ENCODE data around the gene ARHGAP26.
A peak's percentile ranks its signal among the peaks of the same experiment; 100 is the strongest.

The ARHGAP26 gene

DNA sequence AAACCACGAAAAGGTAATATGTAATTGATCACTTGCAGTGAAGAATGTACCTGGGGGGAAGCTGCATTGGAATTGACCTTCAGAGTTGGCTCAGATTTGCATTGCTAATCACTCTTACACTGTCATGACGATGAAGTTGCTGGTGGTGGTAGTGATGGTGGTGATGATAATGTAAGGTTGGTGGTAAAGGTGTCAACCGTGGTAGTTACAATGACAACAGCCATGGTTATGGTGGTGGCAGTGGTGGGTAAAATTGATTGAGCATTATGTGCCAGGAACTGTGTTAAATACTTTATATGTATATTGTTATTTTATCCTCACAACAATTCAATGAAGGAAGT, 350.9 kb downstream of the ARHGAP26 start:
- Histone ChIP-seq H3F3A (ENCODE audit: control insufficient read depth, insufficient read depth) (no peaks in the 10 kb centered on the region), H3K4me1 (ENCODE audit: control insufficient read depth, low read length) (peaks cover 8% of the 10 kb centered on the region), H3K27ac (ENCODE audit: low read depth, low read length) (no peak overlapping the region), H3K79me2 (ENCODE audit: control insufficient read depth, low read length) (no peaks in the 10 kb centered on the region), H3K27me3 (ENCODE audit: control insufficient read depth, low read length) (no peaks in the 10 kb centered on the region), H4K20me1 (ENCODE audit: control insufficient read depth, insufficient read depth, low read depth, low read length) (no peaks in the 10 kb centered on the region), H3K9me2 (replicated peaks; ENCODE audit: control insufficient read depth, low read length) (no peaks in the 10 kb centered on the region), H3K4me3 (ENCODE audit: low read length) (no peak overlapping the region), H3K9me3 (ENCODE audit: control insufficient read depth, insufficient read depth, low read length) (no peaks in the 10 kb centered on the region), H3K36me3 (ENCODE audit: control insufficient read depth, low read length) (no peaks in the 10 kb centered on the region), H3K4me2 (ENCODE audit: low read length) (no peak overlapping the region)
- TF ChIP-seq EZH2phosphoT487 (IDR thresholded peaks at IDR 0.05; ENCODE audit: borderline replicate concordance, low read length) = no peak
- TF ChIP-seq, protein P1, sequence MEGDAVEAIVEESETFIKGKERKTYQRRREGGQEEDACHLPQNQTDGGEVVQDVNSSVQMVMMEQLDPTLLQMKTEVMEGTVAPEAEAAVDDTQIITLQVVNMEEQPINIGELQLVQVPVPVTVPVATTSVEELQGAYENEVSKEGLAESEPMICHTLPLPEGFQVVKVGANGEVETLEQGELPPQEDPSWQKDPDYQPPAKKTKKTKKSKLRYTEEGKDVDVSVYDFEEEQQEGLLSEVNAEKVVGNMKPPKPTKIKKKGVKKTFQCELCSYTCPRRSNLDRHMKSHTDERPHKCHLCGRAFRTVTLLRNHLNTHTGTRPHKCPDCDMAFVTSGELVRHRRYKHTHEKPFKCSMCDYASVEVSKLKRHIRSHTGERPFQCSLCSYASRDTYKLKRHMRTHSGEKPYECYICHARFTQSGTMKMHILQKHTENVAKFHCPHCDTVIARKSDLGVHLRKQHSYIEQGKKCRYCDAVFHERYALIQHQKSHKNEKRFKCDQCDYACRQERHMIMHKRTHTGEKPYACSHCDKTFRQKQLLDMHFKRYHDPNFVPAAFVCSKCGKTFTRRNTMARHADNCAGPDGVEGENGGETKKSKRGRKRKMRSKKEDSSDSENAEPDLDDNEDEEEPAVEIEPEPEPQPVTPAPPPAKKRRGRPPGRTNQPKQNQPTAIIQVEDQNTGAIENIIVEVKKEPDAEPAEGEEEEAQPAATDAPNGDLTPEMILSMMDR (IDR thresholded peaks at IDR 0.05; ENCODE audit: low read depth, low read length, poor library complexity, severe bottlenecking) = no peak

DNA sequence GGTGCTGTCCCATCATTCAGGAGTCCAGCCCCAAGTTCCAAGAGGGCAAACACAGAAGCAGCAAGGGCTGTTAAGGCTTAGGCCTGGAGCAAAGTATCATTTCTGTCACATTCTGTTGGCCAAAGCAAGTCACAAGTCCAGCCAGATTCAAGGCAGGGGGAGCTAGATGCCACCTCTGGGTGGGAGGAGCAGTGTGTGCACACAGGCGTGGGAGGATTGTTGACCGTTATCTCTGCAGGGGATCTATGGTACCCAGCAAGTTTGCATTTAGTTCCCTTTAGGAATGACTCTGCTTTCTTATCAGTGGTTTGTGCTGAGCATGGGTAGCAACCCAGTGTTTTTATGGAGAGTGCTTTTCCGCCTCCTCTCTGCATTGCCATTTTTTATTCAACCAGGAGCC, 354.4 kb downstream of the ARHGAP26 start:
- Histone ChIP-seq H3K9me3 (ENCODE audit: control insufficient read depth, insufficient read depth, low read length) (no peaks in the 10 kb centered on the region), H3K27ac (ENCODE audit: low read depth, low read length) (no peak overlapping the region), H3K4me3 (ENCODE audit: low read length) (no peak overlapping the region), H3K27me3 (ENCODE audit: control insufficient read depth, low read length) (no peaks in the 10 kb centered on the region), H3F3A (ENCODE audit: control insufficient read depth, insufficient read depth) (no peaks in the 10 kb centered on the region), H4K20me1 (ENCODE audit: control insufficient read depth, insufficient read depth, low read depth, low read length) (no peaks in the 10 kb centered on the region), H3K4me2 (ENCODE audit: low read length) (no peak overlapping the region), H3K36me3 (ENCODE audit: control insufficient read depth, low read length) (no peaks in the 10 kb centered on the region), H3K79me2 (ENCODE audit: control insufficient read depth, low read length) (no peaks in the 10 kb centered on the region), H3K9me2 (replicated peaks; ENCODE audit: control insufficient read depth, low read length) (no peaks in the 10 kb centered on the region), H3K4me1 (ENCODE audit: control insufficient read depth, low read length) (peaks cover 10% of the 10 kb centered on the region)
- TF ChIP-seq, protein P1 (IDR thresholded peaks at IDR 0.05; ENCODE audit: low read depth, low read length, poor library complexity, severe bottlenecking) = no peak
- TF ChIP-seq EZH2phosphoT487 (IDR thresholded peaks at IDR 0.05; ENCODE audit: borderline replicate concordance, low read length) = no peak

DNA sequence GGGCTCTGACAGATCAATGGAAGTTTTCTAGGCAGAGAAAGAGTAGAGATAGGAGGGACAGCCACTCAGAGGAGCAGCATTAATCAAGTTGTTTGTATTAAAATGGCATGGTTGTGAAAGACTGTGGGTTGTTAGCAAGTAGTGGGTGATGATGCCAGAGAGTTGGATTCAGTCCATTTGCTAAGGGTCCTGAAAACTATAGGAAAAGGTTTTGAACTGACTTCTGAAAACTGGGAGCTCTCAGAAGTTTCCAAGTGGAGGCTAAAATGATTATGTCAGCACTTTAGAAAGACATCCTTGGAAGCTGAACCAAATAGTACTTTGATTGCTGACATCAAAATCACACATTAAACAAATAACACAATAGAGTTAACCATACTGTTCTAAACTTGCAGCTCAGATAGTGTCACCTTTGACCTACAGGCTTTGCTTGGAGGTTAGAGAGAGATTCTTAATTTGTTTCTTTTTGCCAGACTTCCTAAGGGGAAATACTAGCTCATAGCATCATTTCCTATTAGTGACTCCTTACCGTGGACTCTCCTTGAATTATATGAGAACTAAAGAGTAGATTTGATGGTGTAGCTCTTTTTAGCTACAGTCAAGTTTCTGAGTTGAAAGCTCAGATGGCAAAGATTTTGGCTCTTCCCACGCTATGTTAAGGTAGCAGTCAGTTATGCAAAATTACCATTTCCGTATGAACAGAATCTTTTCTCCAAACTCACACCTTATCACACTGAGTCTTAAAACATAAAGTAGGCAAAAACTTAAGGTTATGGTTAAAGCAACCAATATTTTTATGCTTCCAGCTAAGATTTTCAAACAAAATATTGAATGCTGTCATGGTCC, 356.2 kb downstream of the ARHGAP26 start:
- Histone ChIP-seq H3F3A (ENCODE audit: control insufficient read depth, insufficient read depth) (no peaks in the 10 kb centered on the region), H3K79me2 (ENCODE audit: control insufficient read depth, low read length) (no peaks in the 10 kb centered on the region), H3K27ac (ENCODE audit: low read depth, low read length) (no peak overlapping the region), H3K27me3 (ENCODE audit: control insufficient read depth, low read length) (no peaks in the 10 kb centered on the region), H3K36me3 (ENCODE audit: control insufficient read depth, low read length) (no peaks in the 10 kb centered on the region), H3K9me2 (replicated peaks; ENCODE audit: control insufficient read depth, low read length) (no peaks in the 10 kb centered on the region), H3K4me3 (ENCODE audit: low read length) (no peak overlapping the region), H3K4me1 (ENCODE audit: control insufficient read depth, low read length) (peaks cover 16% of the 10 kb centered on the region), H4K20me1 (ENCODE audit: control insufficient read depth, insufficient read depth, low read depth, low read length) (no peaks in the 10 kb centered on the region), H3K4me2 (ENCODE audit: low read length) (0 out of 2 replicates have a peak overlapping the region, but pooled peaks have one; percentile 20), H3K9me3 (ENCODE audit: control insufficient read depth, insufficient read depth, low read length) (no peaks in the 10 kb centered on the region)
- TF ChIP-seq EZH2phosphoT487 (IDR thresholded peaks at IDR 0.05; ENCODE audit: borderline replicate concordance, low read length) = no peak
- TF ChIP-seq, protein P1 (IDR thresholded peaks at IDR 0.05; ENCODE audit: low read depth, low read length, poor library complexity, severe bottlenecking) = no peak

All from DOHH2 (cell line).